GM12891 (cell line): ENCODE data around the gene NCKIPSD. TPM values are rescaled to one million over a fixed set of nuclear protein-coding genes. Genes with fewer than 3 reads are reported as not detected.
"Not testable (repeated sequence)": the region's sequence is repeated elsewhere in the genome, so short reads cannot be mapped to it uniquely, and the experiment has no call there.

Experiments
- DNase-seq: peaks from one replicate; pipeline ENCODE4 v3.0.0; 2011; ENCODE audit warnings: low spot score; ENCODE audit not compliant: insufficient read length
- FAIRE-seq: peaks from 2 replicates; lab custom pipeline; 2011; peaks lifted over from hg19 to GRCh38; lab: Jason Lieb, UNC
- PAX5 ChIP-seq: IDR thresholded peaks from 2 replicates; pipeline ENCODE4 v1.6.1; 2011; ENCODE audit warnings: low read length, moderate library complexity, mild to moderate bottlenecking; ENCODE audit not compliant: insufficient read depth, severe bottlenecking
- POLR2A ChIP-seq: IDR thresholded peaks from 2 replicates; pipeline ENCODE4 v1.6.1; 2011; ENCODE audit warnings: low read depth, low read length, control low read depth
- POLR2AphosphoS5 ChIP-seq: IDR thresholded peaks from 2 replicates; pipeline ENCODE4 v1.6.1; 2011; ENCODE audit warnings: low read depth, low read length, control low read depth
- POU2F2 ChIP-seq: IDR thresholded peaks from 2 replicates; pipeline ENCODE4 v1.6.1; 2011; ENCODE audit warnings: low read depth, mild to moderate bottlenecking, control low read depth, low read length, moderate library complexity
- SPI1 ChIP-seq: IDR thresholded peaks from 2 replicates; pipeline ENCODE4 v1.6.1; 2011; ENCODE audit warnings: low read depth, low read length, control low read depth
- TAF1 ChIP-seq: IDR thresholded peaks from 2 replicates; pipeline ENCODE4 v1.6.1; 2011; ENCODE audit warnings: low read depth, low read length, control low read depth
- polyA plus RNA-seq: library from polyadenylated mRNA; unstranded; fragments of >200 nt; gene quantifications from one replicate; pipeline ENCODE4 v1.2.1, GENCODE V29; 2012; ENCODE audit warnings: low read depth, missing spikeins, inconsistent platforms; ENCODE audit not compliant: missing spikeins

Gene NCKIPSD
- 22.4 TPM for polyA plus RNA-seq

DNA sequence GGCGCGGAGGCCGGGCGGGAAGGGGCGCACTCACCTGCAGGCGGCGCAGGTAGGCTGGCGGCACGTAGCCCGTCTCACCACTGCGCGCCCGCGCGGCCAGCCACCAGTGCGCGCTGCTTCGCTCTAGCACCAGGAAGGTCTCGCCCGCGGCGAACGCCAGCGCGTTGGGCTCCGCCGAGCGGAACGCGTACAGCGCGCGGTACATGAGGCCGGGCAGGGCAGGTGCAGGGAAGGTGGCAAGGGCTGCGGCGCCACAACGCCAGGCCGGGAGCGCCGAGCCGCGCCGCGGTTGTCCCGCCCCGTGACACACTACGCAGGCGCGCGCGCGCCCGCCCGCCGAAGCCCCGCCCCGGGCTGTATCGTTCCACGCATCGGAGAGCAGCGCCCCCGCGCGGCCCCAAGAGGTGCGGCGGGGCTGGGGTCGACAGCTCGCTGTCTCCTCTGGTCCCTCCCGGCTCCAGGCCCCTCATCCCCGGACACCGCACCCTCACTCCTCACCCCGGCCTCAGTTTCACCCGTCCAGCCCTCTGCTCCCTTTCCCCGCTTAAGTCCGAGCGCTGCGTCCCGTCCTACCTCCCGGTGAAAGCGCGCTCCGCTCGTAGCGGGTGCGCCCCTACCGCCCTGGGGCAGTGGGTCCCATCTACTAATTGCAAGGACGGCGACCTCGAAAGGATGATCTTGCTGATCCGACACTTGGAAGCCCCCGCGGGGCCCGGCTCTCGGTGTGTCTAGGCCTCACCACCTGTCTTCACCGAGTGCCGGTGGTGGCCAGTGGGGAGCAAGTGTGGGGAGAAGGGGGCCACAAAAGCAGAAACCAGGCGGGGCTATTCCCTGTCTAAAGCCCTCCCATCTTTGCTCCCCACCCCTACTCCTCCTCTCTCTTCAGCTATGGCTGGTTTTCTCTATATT lies at the start of gene NCKIPSD:
TSS of gene NCKIPSD (minus strand) at position 313 of the 909 bp plus-strand sequence. CDS start at position 205, 108 bp downstream.
- no peak; the same call in 1 of the 2 replicates for TF ChIP-seq POU2F2
- peak; percentile 48 for TF ChIP-seq POLR2AphosphoS5
- peak; percentile 45 for TF ChIP-seq PAX5
- no peak for TF ChIP-seq TAF1
- DNase-seq (peak; percentile 96), FAIRE-seq (peak; percentile 98)

DNA sequence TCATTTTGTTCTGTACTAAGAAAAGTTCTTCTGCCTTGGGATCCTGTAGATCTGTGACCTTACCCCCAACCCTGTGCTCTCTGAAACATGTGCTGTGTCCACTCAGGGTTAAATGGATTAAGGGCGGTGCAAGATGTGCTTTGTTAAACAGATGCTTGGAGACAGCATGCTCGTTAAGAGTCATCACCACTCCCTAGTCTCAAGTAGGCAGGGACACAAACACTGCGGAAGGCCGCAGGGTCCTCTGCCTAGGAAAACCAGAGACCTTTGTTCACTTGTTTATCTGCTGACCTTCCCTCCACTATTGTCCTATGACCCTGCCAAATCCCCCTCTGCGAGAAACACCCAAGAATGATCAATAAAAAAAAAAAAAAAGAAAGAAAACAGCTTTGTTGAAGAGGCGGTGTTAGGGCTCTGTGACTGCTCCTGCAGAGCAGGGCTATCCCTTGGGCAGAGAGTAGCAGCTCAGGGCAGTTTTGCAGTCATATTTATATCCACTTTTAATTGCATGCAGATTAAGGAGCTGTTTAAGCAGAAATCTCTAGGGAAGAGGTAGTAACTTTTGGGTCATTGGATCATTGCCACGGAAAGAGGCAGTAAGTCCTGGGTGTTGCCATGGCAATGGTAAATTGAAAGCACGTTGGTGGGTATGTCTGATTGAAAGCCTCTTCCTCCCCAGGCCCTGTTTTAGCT lies 49.5 kb upstream of the NCKIPSD start:
- FAIRE-seq, DNase-seq: not testable (repeated sequence)

GRCh38 chr3:48734541-48734940 lies 48.8 kb upstream of the NCKIPSD start:
- DNase-seq, FAIRE-seq: not testable (repeated sequence)

- not testable (repeated sequence) for DNase-seq, FAIRE-seq
Observed at GRCh38 chr3:48733752-48734518, 48.2 kb upstream of the NCKIPSD start.

- no peak for DNase-seq
- no peak for FAIRE-seq
Observed at GRCh38 chr3:48727511-48727910, 41.8 kb upstream of the NCKIPSD start.

DNA sequence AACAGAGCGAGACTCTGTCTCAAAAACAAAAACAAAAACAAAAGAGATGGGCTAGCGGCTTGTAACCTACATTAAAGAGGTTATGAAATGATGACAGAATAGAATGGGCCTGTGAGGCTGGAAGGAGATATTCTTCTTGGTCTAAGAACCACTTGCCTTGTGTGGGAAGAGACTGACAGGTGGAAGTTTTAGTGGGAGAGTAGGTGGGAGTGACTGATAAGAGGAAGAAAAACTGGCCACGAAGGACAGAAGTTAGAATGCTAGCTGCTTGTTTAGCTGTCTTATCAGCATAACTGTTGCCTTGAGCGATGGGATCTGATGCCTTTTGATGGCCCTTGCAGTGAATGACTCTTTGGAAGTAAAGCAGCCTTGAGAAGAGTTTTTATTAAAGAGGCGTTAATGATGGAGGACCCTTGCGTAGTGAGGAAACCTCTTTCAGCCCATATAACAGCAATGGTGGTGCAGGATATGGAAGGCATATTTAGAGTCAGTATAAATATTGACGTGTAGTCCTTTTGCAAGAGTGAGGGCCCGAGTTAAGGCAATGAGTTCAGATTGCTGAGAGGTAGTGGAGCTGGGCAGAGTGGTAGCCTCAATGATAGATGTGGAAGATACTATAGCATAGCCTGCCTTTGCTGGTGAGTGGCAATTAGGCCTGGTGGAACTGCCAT lies 39.6 kb upstream of the NCKIPSD start:
- not testable (repeated sequence) for FAIRE-seq, DNase-seq

More at GRCh38 chr3:48727511-48727910, 41.8 kb upstream of the NCKIPSD start:
- TF ChIP-seq POLR2AphosphoS5, result no peak
- TF ChIP-seq TAF1, result no peak
- TF ChIP-seq POLR2A, result no peak
- TF ChIP-seq PAX5, result no peak
- no peak for TF ChIP-seq POU2F2
- no peak for TF ChIP-seq SPI1

- no peak for FAIRE-seq
- TF ChIP-seq POU2F2 (no peak), POLR2AphosphoS5 (no peak), TAF1 (no peak), PAX5 (no peak), SPI1 (no peak), POLR2A (no peak)
- no peak for DNase-seq
Observed at GRCh38 chr3:48723725-48724124, 38.0 kb upstream of the NCKIPSD start.

GRCh38 chr3:48723293-48723692 lies 37.6 kb upstream of the NCKIPSD start:
- FAIRE-seq, DNase-seq: not testable (repeated sequence)

DNA sequence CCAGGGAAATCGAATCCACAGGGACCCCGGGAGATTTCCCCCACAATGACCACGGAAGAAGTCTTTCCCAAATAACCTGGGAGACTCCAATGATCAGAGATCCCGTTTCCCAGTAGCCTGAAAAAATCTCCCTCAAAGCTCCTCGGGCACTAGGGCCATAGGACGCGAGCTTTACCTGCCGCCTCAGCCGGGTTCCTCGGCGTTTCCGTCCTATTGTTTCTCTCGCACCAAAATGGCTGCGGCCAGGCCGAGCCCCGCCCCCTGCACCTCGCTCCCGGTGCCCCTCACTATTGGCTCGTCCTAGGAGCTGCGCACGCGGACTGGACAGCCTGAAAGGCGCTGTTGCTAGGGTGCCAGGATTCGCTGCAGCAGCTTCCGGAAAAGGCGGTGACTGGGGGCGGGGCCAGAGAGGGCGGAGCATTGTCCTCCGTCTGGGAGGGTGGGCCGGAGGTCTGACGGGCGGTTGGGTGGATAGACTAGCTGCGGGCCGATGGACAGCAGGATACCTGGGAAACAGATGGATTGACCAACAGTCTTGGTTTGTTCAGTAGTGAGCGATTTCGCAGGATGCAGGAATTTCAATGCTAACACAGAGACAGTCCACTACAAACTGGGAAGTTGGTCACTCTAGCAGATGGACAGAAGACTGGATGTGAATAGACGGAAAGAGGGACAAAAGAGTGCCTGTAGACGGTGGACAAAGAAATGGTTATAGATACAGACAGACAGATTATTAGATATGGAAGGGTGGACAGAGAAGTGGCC lies 31.4 kb upstream of the NCKIPSD start, which contains the start of gene IP6K2:
TSS of gene IP6K2 (minus strand) at position 240 of the 765 bp plus-strand sequence. CDS start 21,930 bp downstream, outside the sequence.
- TF ChIP-seq PAX5 (no peak), POLR2A (peak; percentile 92), TAF1 (peak; percentile 88), POU2F2 (no peak), SPI1 (no peak), POLR2AphosphoS5 (peak; percentile 94)
- peak; percentile 93 for DNase-seq
- FAIRE-seq, result peak; percentile 99
